ENCODE data around the gene ATG4B. TPM values are rescaled to one million over a fixed set of nuclear protein-coding genes. Genes with fewer than 3 reads are reported as not detected.

The ATG4B gene
- polyA plus RNA-seq, 4 donors = 68.3 to 87.6 (median 76.0) TPM

Other genes with a start within 250 kb of the ATG4B start
- gene STK25, start 129.1 kb upstream of the ATG4B start, polyA plus RNA-seq (ENCODE audit: insufficient read length in 4 of 4) = 100 to 1,000 TPM; 176 to 209 (median 195) TPM
- gene BOK, start 78.9 kb upstream of the ATG4B start, polyA plus RNA-seq (ENCODE audit: insufficient read length in 4 of 4) = 10 to 100 TPM; 19.7 to 32.1 (median 24.2) TPM
- gene THAP4, start 535 bp upstream of the ATG4B start, polyA plus RNA-seq (ENCODE audit: insufficient read length in 4 of 4) = 10 to 100 TPM; 54.3 to 71.4 (median 59.2) TPM
- 10 to 100 TPM; 33.6 to 45.9 (median 35.6) TPM for gene DTYMK, start 49.1 kb downstream of the ATG4B start, polyA plus RNA-seq (ENCODE audit: insufficient read length in 4 of 4)
- 10 to 100 TPM; 35.4 to 43.6 (median 42.3) TPM for gene ING5, start 64.3 kb downstream of the ATG4B start, polyA plus RNA-seq (ENCODE audit: insufficient read length in 4 of 4)
- gene D2HGDH, start 96.9 kb downstream of the ATG4B start, polyA plus RNA-seq (ENCODE audit: insufficient read length in 4 of 4) = 10 to 100 TPM; 31.8 to 48.5 (median 38.0) TPM
- gene GAL3ST2, start 139.1 kb downstream of the ATG4B start, polyA plus RNA-seq (ENCODE audit: insufficient read length in 4 of 4) = under 1 TPM; 0.18 to 0.92 (median 0.43) TPM
- gene NEU4, start 171.5 kb downstream of the ATG4B start, polyA plus RNA-seq (ENCODE audit: insufficient read length in 4 of 4) = 1 to 10 TPM; 1.1 to 1.8 (median 1.6) TPM
- gene PDCD1, start 221.2 kb downstream of the ATG4B start, polyA plus RNA-seq (ENCODE audit: insufficient read length in 4 of 4) = under 1 TPM; 0.11 to 0.40 (median 0.18) TPM
- not detected for gene RTP5, start 232.0 kb downstream of the ATG4B start, polyA plus RNA-seq (ENCODE audit: insufficient read length in 4 of 4)